Adipose tissue (tissue), 3 donors: ENCODE data around the gene JAKMIP1. TPM values are rescaled to one million over a fixed set of nuclear protein-coding genes. Genes with fewer than 3 reads are reported as not detected.
"Not testable (repeated sequence)": the region's sequence is repeated elsewhere in the genome, so short reads cannot be mapped to it uniquely, and the experiment has no call there.

Experiments
- H3K27ac ChIP-seq: one replicate; pipeline ENCODE4 v1.5.1; 2013; ENCODE audit warnings: low read depth, low read length
- WGBS, 3 donors: extraction: QIAGEN DNeasy Blood & Tissue Kit; methylation state at CpG; one replicate each; pipeline ENCODE4 v1.1.7; 2013; 5-methylcytosine and 5-hydroxymethylcytosine counted together
- polyA plus RNA-seq, 3 donors: library from polyadenylated mRNA; stranded (reverse); fragments of 200-250 nt; gene quantifications; one replicate each; pipeline ENCODE4 v1.2.3, GENCODE V29; 2013
- donor health status: healthy with polysubstance abuse.
- donor health status: Bipolar disorder and iron deficiency.
- donor health status: healthy.

The JAKMIP1 gene
- polyA plus RNA-seq, 3 donors = 0.18 to 0.53 (median 0.22) TPM

DNA sequence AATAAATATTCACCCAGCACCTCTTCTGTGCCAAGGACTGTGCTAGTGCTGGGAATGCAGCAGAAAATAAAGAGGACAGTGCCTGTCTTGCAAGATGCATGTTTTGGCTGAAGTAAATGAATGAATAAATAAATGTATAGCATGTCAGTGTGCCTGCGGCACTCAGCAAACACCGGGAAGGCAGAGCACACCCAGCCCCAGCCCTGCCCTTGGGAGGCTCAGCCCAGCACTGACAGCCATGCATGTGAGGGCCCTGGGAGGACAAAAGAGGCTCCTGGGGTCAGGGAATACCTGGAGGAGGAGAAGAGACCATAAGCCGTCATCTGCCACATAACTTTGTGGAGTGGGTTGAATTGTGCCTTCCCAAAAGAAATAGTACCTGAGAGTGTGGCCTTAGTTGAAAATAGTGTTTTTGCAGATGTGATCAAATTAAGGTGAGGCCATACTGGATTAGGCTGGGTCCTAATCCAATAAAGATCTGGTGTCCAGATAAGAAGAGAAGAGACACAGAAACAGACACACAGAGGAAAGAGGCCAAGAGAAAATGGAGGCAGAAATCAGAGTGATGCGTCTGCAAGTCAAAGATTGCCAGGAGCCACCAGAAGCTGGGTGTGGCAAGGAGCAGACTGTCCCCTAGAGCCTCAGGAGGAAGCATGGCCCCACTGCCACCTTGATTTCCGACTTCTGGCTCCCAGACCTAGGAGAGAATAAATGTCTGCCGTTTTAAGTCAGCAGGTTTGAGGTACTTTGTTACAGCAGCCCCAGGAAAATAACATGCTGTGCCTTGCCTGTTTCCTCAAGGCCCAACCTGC, 198.5 kb downstream of the JAKMIP1 start:
- H3K27ac ChIP-seq = no peak overlapping the region
- WGBS, 3 donors = 54 to 75% (median 67%) methylated on average over 6 of the region's 6 CpGs

DNA sequence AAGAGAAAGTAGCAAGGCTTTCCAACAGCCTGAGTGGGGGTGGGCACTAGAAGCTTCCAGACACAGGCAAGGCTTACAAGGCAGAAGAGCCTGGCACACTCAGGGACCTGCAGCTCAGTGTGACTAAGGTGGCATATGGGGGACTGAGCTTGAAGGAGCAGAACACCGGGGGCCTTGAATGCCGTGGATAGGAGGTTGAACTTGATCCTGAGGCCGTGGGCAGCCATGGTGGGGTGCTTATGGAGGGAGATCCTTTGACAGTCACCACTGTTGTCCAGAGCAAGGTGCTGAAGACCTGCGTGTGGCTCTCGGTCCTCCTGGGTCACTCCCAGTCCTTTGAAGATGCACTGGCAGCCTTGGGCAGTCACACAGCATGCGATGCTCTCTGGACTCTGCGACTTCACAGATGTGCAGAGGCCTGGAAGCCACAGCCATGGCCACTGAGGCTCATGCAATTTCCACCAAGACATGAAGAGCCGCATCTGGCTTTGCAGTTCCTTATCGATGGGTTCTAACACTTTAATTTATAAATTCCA, 200.5 kb downstream of the JAKMIP1 start:
- 70 to 90% (median 87%) methylated on average over 9 of the region's 9 CpGs for WGBS, 3 donors

DNA sequence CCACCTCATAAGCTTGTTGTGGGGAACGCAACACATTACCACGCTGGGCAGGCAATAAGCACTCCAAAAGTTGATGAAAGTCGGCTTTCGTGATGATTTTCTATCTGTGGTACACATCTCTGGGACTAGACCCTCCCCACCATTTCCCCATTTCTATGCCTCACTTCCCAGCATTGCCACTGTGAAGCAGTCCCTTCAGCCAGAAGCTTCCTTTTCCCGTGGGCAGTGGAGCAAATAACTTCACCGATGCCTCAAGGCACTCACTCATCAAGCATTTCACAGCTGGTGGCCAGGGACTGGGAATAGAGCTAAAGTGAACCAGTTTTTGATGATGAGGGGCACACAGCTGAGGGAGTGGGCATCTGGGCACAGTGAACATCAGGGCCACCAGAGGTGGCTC, 201.0 kb downstream of the JAKMIP1 start:
- H3K27ac ChIP-seq = no peak overlapping the region
- 70 to 86% (median 76%) methylated on average over 6 of the region's 6 CpGs for WGBS, 3 donors

More for the DNA sequence above, 200.5 kb downstream of the JAKMIP1 start:
- no peak overlapping the region for H3K27ac ChIP-seq

DNA sequence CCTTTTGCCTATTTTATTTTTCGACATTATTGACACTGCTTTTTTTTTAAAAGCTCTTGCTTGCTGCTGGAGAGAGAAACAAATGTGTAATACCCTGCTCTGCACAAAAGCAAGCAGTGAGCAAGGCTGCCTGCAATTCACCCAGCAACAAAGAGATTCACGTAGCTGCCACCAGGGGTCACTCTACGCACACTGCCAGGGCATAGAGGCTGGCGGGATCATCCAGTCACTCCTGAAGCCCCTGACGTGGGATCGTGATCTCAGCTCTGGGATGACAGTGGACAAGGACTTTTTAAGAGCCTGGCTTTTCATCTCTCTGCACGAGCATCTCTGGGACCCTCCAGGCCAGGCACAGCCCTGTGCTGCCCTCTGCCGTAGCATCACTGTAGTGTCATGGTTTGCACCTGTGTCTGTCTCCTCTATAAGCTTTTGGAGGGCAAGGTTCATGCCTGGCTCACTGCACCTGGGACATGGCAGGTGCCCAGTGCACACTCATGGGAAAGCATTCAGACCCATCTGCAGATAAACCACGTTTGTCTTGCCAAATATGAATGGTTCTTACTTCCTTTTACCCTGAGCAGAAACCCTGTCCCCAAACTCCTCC, 201.9 kb downstream of the JAKMIP1 start:
- no peak overlapping the region for H3K27ac ChIP-seq
- 2 to 4% (median 2%) methylated on average over 9 of the region's 9 CpGs for WGBS, 3 donors

DNA sequence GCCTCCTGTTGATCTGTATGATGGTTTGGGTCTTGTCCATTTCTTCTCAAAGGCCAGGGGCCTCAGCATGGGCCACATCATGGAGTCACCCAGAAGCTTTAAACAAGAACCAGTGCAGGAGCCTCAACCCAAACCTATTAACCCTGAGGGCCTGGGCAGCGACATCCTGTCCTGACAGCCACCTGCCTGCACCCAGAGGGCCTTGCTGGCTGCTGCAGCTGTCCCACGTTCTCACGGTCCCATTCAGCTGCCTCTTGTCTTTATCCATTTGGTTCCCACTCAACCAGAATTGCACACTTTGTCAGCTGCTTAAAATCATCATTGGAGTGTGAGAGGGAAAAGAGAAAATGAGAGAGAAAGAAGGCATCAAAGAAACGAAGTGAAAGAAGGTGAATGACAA, 203.7 kb downstream of the JAKMIP1 start:
- H3K27ac ChIP-seq = no peak overlapping the region
- 38 to 62% (median 60%) methylated on average over 4 of the region's 4 CpGs for WGBS, 3 donors

DNA sequence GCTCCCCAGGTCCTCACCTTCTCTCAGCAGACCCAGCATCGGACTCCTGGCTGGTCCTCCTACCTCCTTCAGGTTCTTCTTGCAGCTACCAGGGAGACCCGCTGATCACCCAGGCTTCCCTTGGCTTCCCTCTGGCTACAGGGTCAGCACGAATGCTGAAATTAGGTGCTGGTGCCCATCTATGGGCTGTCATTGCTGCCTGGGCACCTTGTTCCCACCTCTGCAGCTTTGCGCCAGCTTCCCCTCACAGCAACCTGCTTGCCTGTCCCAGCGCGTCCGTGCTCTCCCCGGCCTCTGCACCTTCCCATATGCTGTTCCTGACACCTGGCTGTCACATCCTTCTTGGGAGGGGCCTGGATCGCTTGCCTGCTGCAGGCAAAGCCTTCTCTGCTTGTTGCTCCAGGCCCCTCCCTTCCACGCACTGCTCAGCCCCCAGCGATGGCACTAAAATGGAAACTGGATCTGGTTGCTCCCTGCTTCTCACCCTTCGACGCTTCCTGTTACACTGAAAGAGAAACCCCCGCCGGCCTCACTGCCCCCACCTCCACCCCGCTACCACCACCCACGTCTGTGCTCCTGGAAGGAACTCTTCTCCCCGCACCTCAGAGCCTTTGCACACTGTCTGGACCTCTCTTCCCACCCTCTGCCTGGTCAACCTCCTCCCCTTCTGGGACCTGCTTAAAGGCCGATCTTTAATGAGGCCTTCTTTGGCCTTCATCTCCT, 204.3 kb downstream of the JAKMIP1 start:
- 51 to 54% (median 54%) methylated on average over 19 of the region's 19 CpGs for WGBS, 3 donors
- no peak overlapping the region for H3K27ac ChIP-seq

DNA sequence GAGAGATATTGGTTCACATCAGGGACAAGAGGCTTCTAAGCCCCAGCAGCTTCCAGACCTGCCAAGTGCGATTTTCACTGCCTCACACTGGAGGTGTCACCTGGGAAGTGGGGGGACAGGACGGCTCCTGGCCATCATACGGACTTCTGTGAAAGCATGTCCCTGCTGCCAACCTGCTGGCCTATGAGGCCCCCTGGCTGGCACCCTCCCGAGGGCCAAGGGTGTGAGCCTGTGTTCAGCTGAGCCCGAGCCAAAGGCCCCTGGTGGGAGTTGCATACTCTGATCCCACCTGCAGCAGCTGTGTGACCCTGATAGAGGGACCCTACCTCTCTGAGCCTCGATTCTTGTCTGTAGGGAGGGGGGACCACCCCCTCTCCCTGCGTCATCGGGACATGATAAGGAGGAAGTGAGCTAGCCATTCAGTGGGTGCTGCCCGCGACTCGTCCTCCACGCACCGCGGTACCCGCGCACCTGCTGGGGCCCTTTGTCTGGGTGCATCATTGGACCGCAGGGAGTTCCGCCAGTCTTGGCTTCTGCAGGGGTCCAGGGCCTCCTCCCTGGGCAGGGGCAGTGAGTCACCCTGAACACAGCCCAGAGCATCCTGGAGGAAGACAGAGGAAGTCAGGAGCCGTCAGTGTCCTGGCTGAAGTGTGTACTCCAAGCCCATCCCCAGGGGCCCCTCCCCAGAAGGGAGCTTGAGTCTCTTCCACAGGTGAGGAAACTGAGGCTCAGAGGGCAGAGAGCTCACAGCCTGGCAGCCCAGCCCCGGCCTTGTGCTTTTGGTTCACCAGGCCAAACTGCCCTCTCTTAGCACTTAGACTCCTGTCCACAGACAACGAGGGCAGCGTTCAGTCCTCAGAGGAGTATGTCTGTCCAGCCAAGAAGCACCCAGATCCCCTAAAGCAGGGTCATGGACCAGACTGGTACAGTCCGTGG, 206.2 kb downstream of the JAKMIP1 start:
- H3K27ac ChIP-seq = no peak overlapping the region
- 73 to 83% (median 82%) methylated on average over 23 of the region's 23 CpGs for WGBS, 3 donors

DNA sequence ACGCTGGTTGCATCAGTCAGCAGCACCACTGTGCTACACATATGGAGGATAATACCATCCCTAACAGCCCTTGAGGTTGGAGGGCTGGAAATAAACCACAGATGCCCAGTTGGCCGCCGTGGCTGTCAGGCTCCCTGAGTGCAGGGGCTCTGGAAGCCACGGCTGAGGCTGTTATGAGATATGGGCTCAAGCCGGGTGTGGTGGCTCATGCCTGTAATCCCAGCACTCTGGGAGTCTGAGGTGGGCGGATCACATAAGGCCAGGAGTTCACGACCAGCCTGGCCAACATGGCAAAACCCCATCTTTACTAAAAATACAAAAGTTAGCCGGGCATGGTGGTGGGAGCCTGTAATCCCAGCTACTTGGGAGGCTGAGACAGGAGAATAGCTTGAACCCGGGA, 207.0 kb downstream of the JAKMIP1 start:
- not testable (repeated sequence) for H3K27ac ChIP-seq
- WGBS, 3 donors = 77 to 85% (median 79%) methylated on average over 9 of the region's 9 CpGs

DNA sequence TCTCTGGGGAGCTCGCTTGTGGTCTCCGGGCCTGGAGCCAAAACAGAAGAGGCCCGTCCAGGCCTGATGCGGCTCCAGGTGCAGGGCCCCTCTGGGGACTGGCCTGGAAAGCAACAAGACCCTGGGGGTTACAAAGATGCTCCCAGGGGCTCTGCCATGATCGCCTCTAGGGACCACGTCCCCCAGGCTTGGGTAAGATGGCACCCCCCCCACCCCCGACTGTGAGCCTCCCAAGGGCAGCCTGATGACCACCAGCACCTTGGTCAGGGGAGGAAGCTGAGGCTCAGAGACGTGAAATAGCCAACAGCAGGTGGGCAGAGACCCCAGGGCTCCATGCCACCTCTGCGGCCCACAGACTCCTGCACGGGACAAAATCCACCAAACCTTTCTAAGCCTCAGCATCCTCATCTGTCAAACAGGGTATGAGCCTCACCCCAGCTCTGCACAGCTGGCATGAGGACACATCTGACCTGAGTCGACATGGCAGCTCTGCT, 207.5 kb downstream of the JAKMIP1 start:
- H3K27ac ChIP-seq = no peak overlapping the region
- 71 to 78% (median 78%) methylated on average over 11 of the region's 11 CpGs for WGBS, 3 donors

DNA sequence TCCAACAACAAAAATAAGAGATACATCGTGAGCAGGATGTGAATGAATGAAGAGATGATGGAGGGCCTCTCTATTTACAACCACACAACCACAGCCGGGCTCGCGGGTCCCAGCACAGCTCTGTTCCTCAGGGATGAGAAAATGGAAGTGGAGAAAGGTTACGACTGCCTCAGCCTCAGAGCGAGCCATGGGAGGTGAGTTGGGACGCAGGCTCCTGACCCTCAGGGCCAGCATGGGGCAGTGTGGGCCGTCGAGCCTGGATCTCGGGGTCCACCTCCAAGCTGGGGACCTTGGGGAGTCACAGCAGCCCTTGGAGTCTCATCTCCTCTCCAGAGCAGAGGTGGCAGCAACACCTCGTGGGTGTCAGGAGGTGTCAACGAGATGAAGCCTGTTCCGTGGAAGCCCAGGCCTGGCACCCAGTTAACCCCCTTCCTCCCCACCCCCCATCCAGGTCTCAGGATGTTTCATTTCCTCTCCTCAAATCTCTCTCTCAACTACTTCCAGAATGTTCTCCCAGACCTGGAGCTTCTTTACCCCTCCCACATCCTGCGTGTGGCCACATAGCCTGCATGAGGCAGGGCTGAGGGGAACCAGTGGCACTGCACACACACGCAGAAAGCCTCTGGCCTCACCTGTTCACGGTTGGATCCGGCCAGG, 208.1 kb downstream of the JAKMIP1 start:
- WGBS, 3 donors = 68 to 75% (median 74%) methylated on average over 17 of the region's 17 CpGs
- no peak overlapping the region for H3K27ac ChIP-seq

DNA sequence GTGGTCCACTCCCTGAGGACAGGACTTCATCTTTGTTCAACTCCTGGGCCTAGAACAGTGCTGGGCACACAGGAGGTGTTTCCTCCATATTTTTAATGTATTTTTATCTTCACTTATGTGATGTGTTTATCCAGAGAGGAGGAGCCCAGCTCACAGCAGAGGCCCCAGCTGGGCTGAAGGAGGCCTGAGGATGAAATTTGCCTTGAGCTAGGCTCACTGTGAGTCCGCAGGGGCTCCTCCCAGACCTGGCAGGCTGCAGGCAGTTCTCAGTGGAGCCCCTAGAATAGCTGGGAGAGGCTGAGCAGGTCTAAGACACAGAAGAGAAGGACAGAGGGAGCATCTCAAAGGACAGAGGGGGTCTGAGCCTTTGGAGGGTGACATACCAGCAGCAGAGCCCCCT, 208.9 kb downstream of the JAKMIP1 start:
- 25 to 58% (median 46%) methylated on average over 1 of the region's 1 CpG for WGBS, 3 donors
- no peak overlapping the region for H3K27ac ChIP-seq

DNA sequence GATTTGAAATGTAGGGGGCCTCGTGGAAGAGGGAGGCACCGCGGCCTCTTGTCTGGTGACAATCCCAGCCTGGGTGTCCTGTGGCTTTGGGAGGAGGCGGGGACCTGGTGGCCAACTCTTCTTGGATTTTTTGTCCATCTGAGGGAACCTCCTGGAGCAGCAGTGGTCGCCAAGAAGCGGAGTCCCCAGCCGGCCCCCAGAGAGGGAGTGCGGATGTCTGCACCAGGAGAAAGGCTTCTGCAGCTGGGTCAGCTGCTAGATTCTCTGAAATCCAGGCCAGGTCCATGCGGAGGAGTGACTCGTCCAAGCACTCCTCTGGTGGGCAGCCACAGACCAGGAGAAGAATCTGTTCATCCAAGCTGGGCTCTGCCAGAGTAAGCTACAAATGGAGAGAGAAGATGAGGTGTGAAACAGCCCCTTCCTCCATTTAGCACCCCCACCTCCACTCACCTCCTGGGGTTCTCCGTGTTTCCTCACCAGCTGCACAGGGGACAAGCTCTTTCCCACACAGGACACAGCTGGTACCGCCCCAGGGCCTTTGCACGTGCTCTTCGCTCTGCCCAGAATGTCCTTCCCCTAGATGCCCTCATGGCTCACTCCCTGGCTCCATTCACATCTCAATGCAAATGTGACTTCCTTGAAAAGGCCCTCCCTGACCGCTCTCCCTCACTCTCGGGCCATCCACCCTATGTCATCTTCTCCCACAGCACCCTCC, 209.7 kb downstream of the JAKMIP1 start:
- 76 to 88% (median 86%) methylated on average over 16 of the region's 16 CpGs for WGBS, 3 donors
- no peak overlapping the region for H3K27ac ChIP-seq

DNA sequence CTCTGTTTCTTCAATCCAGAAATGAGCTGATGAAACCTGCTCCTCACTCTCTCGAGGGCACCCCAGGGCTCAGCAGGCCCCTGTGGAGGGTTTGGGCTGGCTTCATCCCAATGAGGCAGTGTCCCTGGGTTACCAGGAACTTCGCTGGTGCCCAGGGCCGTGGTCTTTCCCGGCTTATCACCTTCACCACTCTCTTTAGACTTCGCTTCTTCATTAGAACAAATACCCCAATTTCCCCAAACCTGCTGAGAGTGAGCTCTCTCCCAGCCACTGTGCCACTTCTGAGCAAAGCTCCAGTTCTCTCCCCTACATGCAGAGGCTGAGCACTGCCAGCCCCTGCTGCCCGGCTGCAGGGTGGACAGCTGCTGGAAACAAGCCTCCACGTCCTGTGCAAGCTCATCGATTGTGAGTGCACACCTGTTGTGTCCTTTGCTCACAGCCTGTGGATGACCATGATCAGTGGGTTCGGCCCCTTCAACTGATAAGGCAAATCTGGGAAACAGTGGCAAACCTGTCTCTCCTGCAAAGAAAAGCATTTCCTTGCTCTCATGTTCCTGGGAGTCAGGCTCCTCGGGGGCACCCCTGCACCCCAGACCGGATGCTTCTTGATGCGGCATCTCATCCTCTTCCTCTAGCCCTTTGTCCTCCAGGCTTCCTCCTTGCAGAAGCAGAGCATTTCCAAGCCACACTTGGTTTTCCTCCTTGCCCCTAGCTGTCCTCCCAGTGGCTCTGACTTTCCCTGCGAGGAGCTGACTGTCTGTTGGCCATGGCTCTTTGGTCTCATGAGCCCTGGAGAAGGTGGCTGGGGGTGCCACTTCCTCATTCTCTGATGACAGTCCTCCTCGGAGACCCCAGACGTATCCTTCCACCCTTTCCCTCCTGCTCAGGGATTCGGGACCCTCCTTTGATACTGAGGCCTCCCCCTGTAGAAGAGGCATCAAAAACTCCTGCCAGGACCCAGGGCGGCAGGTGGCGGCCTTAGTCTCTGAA, 210.8 kb downstream of the JAKMIP1 start:
- no peak overlapping the region for H3K27ac ChIP-seq
- 66 to 78% (median 78%) methylated on average over 18 of the region's 18 CpGs for WGBS, 3 donors

DNA sequence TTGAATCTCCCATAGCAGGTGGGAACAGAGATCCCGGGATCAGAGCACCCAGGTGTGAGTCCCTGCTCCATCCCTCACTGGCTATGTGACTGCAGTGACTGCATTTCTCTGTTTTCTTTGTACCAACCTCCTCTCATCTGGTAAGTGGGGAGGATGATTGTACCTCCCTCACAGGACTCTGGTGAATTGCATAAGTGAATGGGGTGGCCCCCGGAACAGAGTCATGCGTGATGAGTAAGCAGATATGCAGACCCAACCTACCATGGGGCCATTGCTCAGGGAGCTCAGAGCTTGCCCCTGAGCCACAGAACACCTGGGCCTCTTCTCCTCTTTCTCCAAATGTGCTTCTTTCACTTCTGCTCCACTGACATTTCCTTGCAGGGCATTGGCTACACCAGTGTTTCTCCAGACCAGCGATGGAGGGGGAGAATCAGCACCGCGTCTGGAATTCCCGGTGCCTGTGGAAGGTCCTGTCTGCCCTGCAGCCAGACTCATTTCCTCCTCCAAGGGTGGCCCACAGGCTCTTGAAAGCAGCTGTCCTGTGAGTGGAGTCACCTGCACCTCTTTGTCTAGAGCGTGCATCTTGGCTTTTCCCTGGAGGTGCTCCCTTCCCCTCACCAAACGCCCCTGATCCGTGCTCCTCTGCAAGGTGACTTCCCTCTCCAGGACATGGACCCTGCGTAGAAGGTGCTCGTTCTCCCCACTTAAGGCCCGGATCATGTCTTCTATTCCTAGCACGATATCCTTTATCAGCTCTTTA, 212.1 kb downstream of the JAKMIP1 start:
- WGBS, 3 donors = 69 to 75% (median 74%) methylated on average over 14 of the region's 14 CpGs
- no peak overlapping the region for H3K27ac ChIP-seq

DNA sequence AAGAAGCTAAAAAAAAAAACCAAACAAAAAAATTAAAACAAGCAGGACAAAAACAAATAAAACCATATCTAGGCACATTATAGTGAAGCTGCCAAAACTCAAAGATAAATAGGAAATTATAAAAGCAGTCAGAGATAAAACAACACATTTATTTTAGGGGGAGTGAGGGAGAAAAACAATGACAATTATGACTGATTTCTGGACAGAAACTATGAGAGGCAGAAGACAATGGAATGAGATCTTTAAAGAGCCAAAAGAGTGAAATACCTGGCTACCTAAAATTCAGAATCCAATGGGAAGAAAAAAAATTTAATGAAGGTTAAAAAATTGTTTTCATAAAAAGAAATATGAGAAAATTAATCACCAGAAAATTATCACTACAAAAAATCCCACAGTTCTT, 215.5 kb downstream of the JAKMIP1 start:
- H3K27ac ChIP-seq = no peak overlapping the region
